ENCODE results near the gene EXOSC9. TPM values are rescaled to one million over a fixed set of nuclear protein-coding genes. Genes with fewer than 3 reads are reported as not detected.

Gene EXOSC9
- total and polyA plus RNA-seq, 2 of the 8 experiments (the other 6 are each of a cell fraction or from before 2014, with no cell fraction given), result 33.2 to 54.9 TPM

- H3K18ac ChIP-seq (ENCODE audit: extremely low read depth, low read length), result peak overlapping the region; percentile 93
- no peaks in the 10 kb centered on the region for H3K79me1 ChIP-seq (ENCODE audit: low read depth, low read length)
- no peak for DNase-seq (ENCODE audit: low read depth in 1 of 2, low spot score in 2 of 2)
- peak overlapping the region; percentile 40 for H3K4ac ChIP-seq (replicated peaks; ENCODE audit: insufficient read length, low read depth, low read length)
- peak overlapping the region; percentile 21 for H3K56ac ChIP-seq (replicated peaks; ENCODE audit: insufficient read length, low read depth, low read length)
- peaks cover 3% of the 10 kb centered on the region for H3K23me2 ChIP-seq (ENCODE audit: low read depth, low read length)
- peaks cover 3 to 21% of the 10 kb centered on the region in 2 experiments; a peak in 2 of 4 replicates for H3K79me2 ChIP-seq (ENCODE audit: control insufficient read depth in 1 of 2, insufficient read depth in 2 of 2, low read length in 2 of 2)
- H4K20me1 ChIP-seq (replicated peaks in 1 of 2; ENCODE audit: control insufficient read depth in 1 of 2, insufficient read depth in 2 of 2, low read length in 2 of 2), result no peaks in the 10 kb centered on the region
- H2BK20ac ChIP-seq (ENCODE audit: low read length), result no peak overlapping the region
- 0 out of 2 replicates have a peak overlapping the region, but pooled peaks have one; percentile 4 for H2AFZ ChIP-seq (ENCODE audit: low read length)
- H4K91ac ChIP-seq (replicated peaks; ENCODE audit: insufficient read length, low read length), result peak overlapping the region; percentile 31
- H2BK120ac ChIP-seq (replicated peaks; ENCODE audit: low read depth, low read length), result no peak overlapping the region
- ChIA-PET CTCF (ENCODE audit: partially characterized antibody) (no interaction called here), POLR2A (ENCODE audit: partially characterized antibody) (interaction anchor here (0.8 to 14.8 kb wide), 13 partner anchors 8 to 105 kb away, joined by 3 to 246 read pairs (median 5); partner anchors contain the start of genes CCNA2 and SMIM43)
- H3K14ac ChIP-seq (ENCODE audit: insufficient read length), result no peak overlapping the region
- H3K23ac ChIP-seq (ENCODE audit: insufficient read length), result no peak overlapping the region
- WGBS, 2 experiments (ENCODE audit: extremely low coverage in 1 of 2, insufficient coverage in 1 of 2, insufficient read length in 1 of 2, insufficient replicate concordance in 2 of 2, low coverage in 1 of 2, low lambda C conversion rate in 2 of 2, missing lambda C conversion rate in 1 of 2), result 76% methylated on average over 8 of the region's 8 CpGs; no CpG with 5 or more reads in 1 of the 2 experiments
- H3K4me1 ChIP-seq (replicated peaks in 1 of 4; ENCODE audit: control insufficient read depth in 3 of 4, insufficient read depth in 4 of 4, low read length in 3 of 4), result peaks cover 5 to 11% (median 6%) of the 10 kb centered on the region in 4 experiments; a peak in 6 of 7 replicates
- peak overlapping the region; percentile 74 to 98 (median 96) for H3K9ac ChIP-seq (replicated peaks in 1 of 4; ENCODE audit: extremely low read depth in 1 of 4, low read depth in 3 of 4, low read length in 3 of 4)
- peak overlapping the region; percentile 96 for H3K27ac ChIP-seq (ENCODE audit: low read depth, low read length)
- 0 out of 2 replicates have a peak overlapping the region, but pooled peaks have one; percentile 61 for H2AK5ac ChIP-seq (ENCODE audit: low read depth, low read length)
- peak overlapping the region; percentile 72 to 82 for H3K4me2 ChIP-seq (ENCODE audit: insufficient read depth in 1 of 2, low read depth in 2 of 2, low read length in 2 of 2)
- no peaks in the 10 kb centered on the region for H3K9me3 ChIP-seq (ENCODE audit: insufficient read depth in 2 of 2, low read depth in 1 of 2, low read length in 1 of 2)
- H3K4me3 ChIP-seq (ENCODE audit: extremely low read depth in 1 of 4, insufficient read depth in 2 of 4, low read depth in 3 of 4, low read length in 4 of 4), result peak overlapping the region; percentile 73 to 98 (median 94)
- peak overlapping the region; percentile 72 for H2BK5ac ChIP-seq (ENCODE audit: low read depth, low read length)
- H3K36me3 ChIP-seq (ENCODE audit: control insufficient read depth in 2 of 4, insufficient read depth in 4 of 4, low read length in 3 of 4), result peaks cover 14 to 32% (median 23%) of the 10 kb centered on the region in 4 experiments
- FAIRE-seq, result no peak
- H4K5ac ChIP-seq (ENCODE audit: insufficient read length, low read depth, low read length), result peak overlapping the region; percentile 77
- no peak overlapping the region for H2BK15ac ChIP-seq (ENCODE audit: low read length)
- H3K27me3 ChIP-seq (replicated peaks in 1 of 4; ENCODE audit: control insufficient read depth in 3 of 4, extremely low read depth in 1 of 4, insufficient read depth in 3 of 4, low read length in 3 of 4), result no peaks in the 10 kb centered on the region
- no peak overlapping the region for H4K8ac ChIP-seq (ENCODE audit: extremely low read depth, insufficient read depth, low read length)
- H2BK12ac ChIP-seq (ENCODE audit: low read depth, low read length), result no peak overlapping the region; the same call in 1 of the 2 replicates
- no peak for TF ChIP-seq RBBP5 (IDR thresholded peaks at IDR 0.05; ENCODE audit: borderline replicate concordance, low read depth, low read length)
- no peak for TF ChIP-seq CREB1 (IDR thresholded peaks at IDR 0.05)
- TF ChIP-seq POU5F1 (IDR thresholded peaks at IDR 0.05; ENCODE audit: low read depth, low read length), result no peak
- no peak for TF ChIP-seq GTF2F1 (IDR thresholded peaks at IDR 0.05; ENCODE audit: borderline replicate concordance, low read depth, low read length)
- no peak for TF ChIP-seq POLR2A (IDR thresholded peaks at IDR 0.05; ENCODE audit: control extremely low read depth in 1 of 2, low read depth in 2 of 2, low read length in 2 of 2)
- TF ChIP-seq, protein P1, sequence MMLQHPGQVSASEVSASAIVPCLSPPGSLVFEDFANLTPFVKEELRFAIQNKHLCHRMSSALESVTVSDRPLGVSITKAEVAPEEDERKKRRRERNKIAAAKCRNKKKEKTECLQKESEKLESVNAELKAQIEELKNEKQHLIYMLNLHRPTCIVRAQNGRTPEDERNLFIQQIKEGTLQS (IDR thresholded peaks at IDR 0.05; ENCODE audit: insufficient read depth, low read depth, low read length), result no peak
- no peak for TF ChIP-seq SAP30 (IDR thresholded peaks at IDR 0.05; ENCODE audit: insufficient read depth, insufficient replicate concordance, low read length)
- TF ChIP-seq HDAC6 (IDR thresholded peaks at IDR 0.05; ENCODE audit: low read depth, low read length), result no peak
- TF ChIP-seq RAD21 (IDR thresholded peaks at IDR 0.05 in 1 of 2, conservative IDR thresholded peaks at IDR 0.05 in 1 of 2; ENCODE audit: low read depth in 2 of 2, low read length in 2 of 2), result no peak
- TF ChIP-seq BRCA1 (IDR thresholded peaks at IDR 0.05; ENCODE audit: low read depth, low read length), result no peak
- TF ChIP-seq NRF1 (IDR thresholded peaks at IDR 0.05; ENCODE audit: low read depth, low read length), result no peak
- no peak for TF ChIP-seq BACH1 (IDR thresholded peaks at IDR 0.05; ENCODE audit: low read length)
- TF ChIP-seq YY1 (IDR thresholded peaks at IDR 0.05; ENCODE audit: low read depth, low read length), result no peak
- TF ChIP-seq EGR1 (IDR thresholded peaks at IDR 0.05; ENCODE audit: borderline replicate concordance, low read depth, low read length), result no peak
Measured at GRCh38 chr4:121800638-121800960, 524 bp upstream of the EXOSC9 start.

Measured in H1 (cell line).